ENCODE measurements around the gene ALS2.

The ALS2 gene

DNA sequence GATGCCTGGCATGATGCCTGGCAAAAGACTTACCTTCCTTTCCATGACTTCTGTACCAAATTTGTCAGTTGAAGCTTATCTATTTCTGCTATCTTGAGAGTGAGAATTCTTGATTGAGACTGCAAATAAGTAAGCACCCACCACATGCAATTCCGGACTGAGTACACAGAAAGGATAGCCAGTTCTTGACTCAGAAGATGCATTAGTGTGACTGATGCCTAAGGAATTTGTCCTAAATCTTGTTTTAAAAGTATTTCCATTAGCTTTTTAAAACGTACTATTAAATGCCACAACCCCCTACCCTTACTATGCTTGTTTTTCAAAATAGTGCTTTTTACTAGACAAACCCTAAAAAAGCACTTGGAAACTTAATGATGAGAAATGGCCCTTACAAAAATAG is 82.8 kb downstream of the ALS2 start:
- CTCF ChIA-PET, result interaction anchor here (1.2 to 2.5 kb wide), 6 partner anchors 9 to 465 kb away, joined by 3 to 9 read pairs (median 4); no protein-coding TSS in a partner anchor
- H3K4me3 ChIP-seq (ENCODE audit: low read depth, low read length), result peak overlapping the region; percentile 1; the same call in 1 of the 2 replicates
- TF ChIP-seq CTCF (IDR thresholded peaks at IDR 0.05; ENCODE audit: insufficient read depth, low read length, missing control alignments), result no peak
- POLR2A ChIA-PET, result interaction anchor here (0.6 to 1.8 kb wide), 6 partner anchors 10 to 246 kb away, joined by 3 to 5 read pairs (median 3); partner anchors contain the start of genes ALS2, STRADB, TMEM237 and TRAK2
- peak; percentile 70 for DNase-seq (ENCODE audit: low read depth, low spot score)

DNA sequence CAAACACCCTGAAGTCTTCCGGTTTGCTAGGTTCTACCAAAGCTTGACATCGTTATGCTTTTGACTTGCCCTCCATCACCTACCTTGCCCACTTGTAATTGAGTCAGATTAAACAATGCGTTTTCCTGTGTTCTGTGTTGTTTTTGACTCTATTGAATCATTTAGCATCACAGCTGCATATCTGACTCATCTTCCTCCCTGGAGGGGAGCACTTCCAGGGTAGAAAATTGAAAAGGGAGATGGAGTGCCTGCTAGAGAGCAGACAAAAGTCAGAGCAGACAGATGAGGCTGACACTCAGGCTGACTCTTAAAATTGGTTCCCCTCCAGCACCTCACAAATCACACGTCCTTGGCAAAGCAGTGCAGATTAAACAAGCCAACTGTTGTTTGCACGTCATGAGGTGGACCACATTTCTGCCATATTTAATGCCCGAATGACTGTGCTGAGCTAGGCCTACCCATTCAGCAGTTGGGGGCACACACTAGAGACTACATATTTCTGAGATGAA is 84.5 kb downstream of the ALS2 start:
- H3K4me3 ChIP-seq (ENCODE audit: low read depth, low read length), result no peak overlapping the region
- TF ChIP-seq CTCF (IDR thresholded peaks at IDR 0.05; ENCODE audit: insufficient read depth, low read length, missing control alignments), result no peak
- POLR2A ChIA-PET, result interaction anchor here (0.6 to 1.8 kb wide), 5 partner anchors 11 to 84 kb away, joined by 3 to 5 read pairs (median 4); partner anchors contain the start of genes ALS2 and TMEM237
- CTCF ChIA-PET, result interaction anchor here (0.8 to 2.5 kb wide), 7 partner anchors 12 to 464 kb away, joined by 3 to 7 read pairs (median 3); no protein-coding TSS in a partner anchor
- peak; percentile 82 for DNase-seq (ENCODE audit: low read depth, low spot score)

- ChIA-PET POLR2A (interaction anchor here (0.7 kb wide), 1 partner anchor 11 kb away, joined by 3 read pairs; no protein-coding TSS in a partner anchor), CTCF (interaction anchor here (0.9 kb wide), 1 partner anchor 9 kb away, joined by 4 read pairs; no protein-coding TSS in a partner anchor)
- DNase-seq (ENCODE audit: low read depth, low spot score), result no peak
- TF ChIP-seq CTCF (IDR thresholded peaks at IDR 0.05; ENCODE audit: insufficient read depth, low read length, missing control alignments), result no peak
- H3K4me3 ChIP-seq (ENCODE audit: low read depth, low read length), result no peak overlapping the region
Observed at GRCh38 chr2:201685156-201685555, 95.6 kb downstream of the ALS2 start.

- ChIA-PET CTCF (interaction anchor here (1.2 to 3.0 kb wide), 3 partner anchors 13 to 17 kb away, joined by 3 to 9 read pairs (median 5); no protein-coding TSS in a partner anchor), POLR2A (no interaction called here)
- TF ChIP-seq CTCF (IDR thresholded peaks at IDR 0.05; ENCODE audit: insufficient read depth, low read length, missing control alignments), result peak; percentile 36
- no peak overlapping the region for H3K4me3 ChIP-seq (ENCODE audit: low read depth, low read length)
- DNase-seq (ENCODE audit: low read depth, low spot score), result no peak
Observed at GRCh38 chr2:201680743-201681142, 100.0 kb downstream of the ALS2 start.

DNA sequence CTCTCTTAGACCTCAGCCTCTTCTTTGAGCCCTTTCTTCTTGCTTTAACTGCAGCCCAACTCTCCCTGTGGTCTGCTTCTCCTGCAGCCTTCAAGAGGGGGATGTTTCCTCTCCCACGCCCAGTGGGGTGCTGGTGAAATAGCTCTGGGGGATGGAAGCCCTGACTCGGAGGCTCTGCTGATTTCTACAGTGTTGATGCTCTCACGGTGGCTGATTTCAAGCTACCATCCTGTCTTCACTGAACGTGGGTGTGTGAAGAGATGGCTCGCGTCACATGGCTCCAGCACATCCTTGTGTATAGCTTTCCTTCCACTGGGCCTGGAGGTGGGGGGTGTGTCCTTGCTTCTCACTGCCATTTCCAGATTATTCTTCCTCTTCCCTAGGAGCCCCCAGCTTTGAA is 102.3 kb downstream of the ALS2 start:
- TF ChIP-seq CTCF (IDR thresholded peaks at IDR 0.05; ENCODE audit: insufficient read depth, low read length, missing control alignments), result no peak
- DNase-seq (ENCODE audit: low read depth, low spot score), result no peak
- CTCF ChIA-PET, result interaction anchor here (0.7 to 1.2 kb wide), 5 partner anchors 10 to 446 kb away, joined by 3 read pairs; no protein-coding TSS in a partner anchor
- POLR2A ChIA-PET, result no interaction called here
- no peak overlapping the region for H3K4me3 ChIP-seq (ENCODE audit: low read depth, low read length)

DNA sequence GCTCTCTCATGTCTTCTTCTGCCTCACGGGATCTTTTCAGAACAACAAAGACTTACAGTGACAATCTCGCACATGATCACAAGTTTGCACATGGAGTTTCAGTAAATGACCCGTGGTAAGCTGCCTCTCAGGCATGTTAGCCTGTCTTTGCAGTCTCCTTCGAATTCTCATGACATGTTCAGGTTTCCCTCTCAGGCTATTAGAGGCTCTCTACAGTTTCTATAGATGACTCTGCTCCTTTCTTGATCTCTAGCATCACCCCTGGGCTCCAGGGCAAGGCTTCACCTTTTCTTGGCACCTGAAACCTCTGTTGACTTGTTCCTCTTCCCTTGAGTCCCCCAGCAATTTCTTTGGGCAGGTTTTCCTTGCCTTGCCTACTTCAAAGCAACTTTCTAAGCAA is 105.3 kb downstream of the ALS2 start:
- ChIA-PET POLR2A (no interaction called here), CTCF (interaction anchor here (0.8 to 1.3 kb wide), 2 partner anchors 10 to 439 kb away, joined by 3 to 4 read pairs; no protein-coding TSS in a partner anchor)
- TF ChIP-seq CTCF (IDR thresholded peaks at IDR 0.05; ENCODE audit: insufficient read depth, low read length, missing control alignments), result no peak
- H3K4me3 ChIP-seq (ENCODE audit: low read depth, low read length), result no peak overlapping the region
- DNase-seq (ENCODE audit: low read depth, low spot score), result no peak
